Neural cell (in vitro differentiated cells): ENCODE measurements around the gene C10orf88. TPM values are rescaled to one million over a fixed set of nuclear protein-coding genes. Genes with fewer than 3 reads are reported as not detected.

ENCODE experiments used
- H2AFZ ChIP-seq: fragments of 200-600, 300-800 bp; sonication (generic), shearing (Covaris generic); 2 replicates; pipeline ENCODE4 v1.6.0; 2014; ENCODE audit warnings: low read depth, mild to moderate bottlenecking, antibody characterized with exemption, low read length, moderate library complexity
- H3F3A ChIP-seq: fragments of 200-600 bp; shearing (Covaris generic); 2 replicates; pipeline ENCODE4 v1.6.1; 2016; ENCODE audit warnings: mild to moderate bottlenecking, moderate library complexity, mixed read lengths, antibody characterized with exemption, low read length; ENCODE audit not compliant: insufficient read depth, poor library complexity, severe bottlenecking
- H3K27ac ChIP-seq: fragments of 200-600, 300-800 bp; sonication (generic), shearing (Covaris generic); 2 replicates; pipeline ENCODE4 v1.5.1; 2014; ENCODE audit warnings: mild to moderate bottlenecking, low read length, moderate library complexity
- H3K27me3 ChIP-seq: fragments of 300-800, 200-600 bp; sonication (generic), shearing (Covaris generic); 2 replicates; pipeline ENCODE4 v1.6.0; 2014; ENCODE audit warnings: mild to moderate bottlenecking, low read depth, low read length, moderate library complexity; ENCODE audit not compliant: insufficient read depth
- H3K36me3 ChIP-seq: fragments of 300-800, 200-600 bp; sonication (generic), shearing (Covaris generic); 2 replicates; pipeline ENCODE4 v1.5.1; 2014; ENCODE audit warnings: mild to moderate bottlenecking, antibody characterized with exemption, low read length, moderate library complexity; ENCODE audit not compliant: insufficient read depth
- H3K4me2 ChIP-seq: fragments of 300-800, 200-600 bp; sonication (generic), shearing (Covaris generic); 2 replicates; pipeline ENCODE4 v1.6.0; 2014; ENCODE audit warnings: mild to moderate bottlenecking, low read length
- H3K4me3 ChIP-seq: fragments of 300-800, 200-600 bp; sonication (generic), shearing (Covaris generic); 2 replicates; pipeline ENCODE4 v1.5.1; 2014; ENCODE audit warnings: mild to moderate bottlenecking, low read length, moderate library complexity
- H3K79me2 ChIP-seq: fragments of 200-600 bp; shearing (Covaris generic); replicated peaks from 2 replicates; pipeline ENCODE4 v1.6.0; 2014; ENCODE audit warnings: mild to moderate bottlenecking, low read length, moderate library complexity; ENCODE audit not compliant: insufficient read depth
- H3K9ac ChIP-seq: fragments of 300-800, 200-600 bp; sonication (generic), shearing (Covaris generic); 2 replicates; pipeline ENCODE4 v1.6.1; 2016; ENCODE audit warnings: mild to moderate bottlenecking, low read length, mixed read lengths
- H3K9me2 ChIP-seq: fragments of 200-600 bp; shearing (Covaris generic); 2 replicates; pipeline ENCODE4 v1.6.1; 2016; ENCODE audit warnings: mild to moderate bottlenecking, low read length, mixed read lengths; ENCODE audit not compliant: insufficient read depth
- H3K9me3 ChIP-seq: fragments of 200-600, 300-800 bp; sonication (generic), shearing (Covaris generic); 2 replicates; pipeline ENCODE4 v1.6.1; 2016; ENCODE audit warnings: mild to moderate bottlenecking, mixed run types, low read length, moderate library complexity, mixed read lengths
- H4K20me1 ChIP-seq: fragments of 200-600 bp; shearing (Covaris generic); 2 replicates; pipeline ENCODE4 v1.6.1; 2016; ENCODE audit warnings: mild to moderate bottlenecking, mixed run types; ENCODE audit not compliant: insufficient read depth
- EP300 ChIP-seq: fragments of 450-650 bp; conservative IDR thresholded peaks from 2 replicates; pipeline ENCODE4 v1.6.1; 2014; ENCODE audit warnings: antibody characterized with exemption, mild to moderate bottlenecking, moderate library complexity; ENCODE audit not compliant: poor library complexity, severe bottlenecking
- EZH2 ChIP-seq: fragments of 200-600, 300-800 bp; shearing (Covaris generic), sonication (generic); IDR thresholded peaks from 2 replicates; pipeline ENCODE4 v1.6.1; 2014; ENCODE audit warnings: antibody characterized with exemption, low read length, borderline replicate concordance, mild to moderate bottlenecking; ENCODE audit not compliant: insufficient read depth, poor library complexity, severe bottlenecking
- MXI1 ChIP-seq: fragments of 450-650 bp; conservative IDR thresholded peaks from 2 replicates; pipeline ENCODE4 v1.6.1; 2014; ENCODE audit warnings: antibody characterized with exemption, mild to moderate bottlenecking; ENCODE audit not compliant: poor library complexity, severe bottlenecking
- POLR2AphosphoS5 ChIP-seq: IDR thresholded peaks from 2 replicates; pipeline ENCODE4 v1.6.1; 2012
- SMC3 ChIP-seq: fragments of 450-650 bp; conservative IDR thresholded peaks from 2 replicates; pipeline ENCODE4 v1.6.1; 2014; ENCODE audit warnings: antibody characterized with exemption, mild to moderate bottlenecking, moderate library complexity; ENCODE audit not compliant: poor library complexity
- TAF1 ChIP-seq: IDR thresholded peaks from 2 replicates; pipeline ENCODE4 v1.6.1; 2012; ENCODE audit warnings: low read depth
- polyA plus RNA-seq: library from polyadenylated mRNA; depleted of rRNA; stranded (reverse); fragments of >200 nt; gene quantifications from 2 replicates; pipeline ENCODE4 v1.2.3, GENCODE V29; 2014
- TF ChIP-seq, protein P1 (sequence below): IDR thresholded peaks from 2 replicates; pipeline ENCODE4 v1.6.1; 2012; ENCODE audit warnings: borderline replicate concordance
- TF ChIP-seq, protein P2 (sequence below): fragments of 450-650 bp; IDR thresholded peaks from 2 replicates; pipeline ENCODE4 v1.5.1; 2014; ENCODE audit warnings: antibody characterized with exemption, mild to moderate bottlenecking, moderate library complexity; ENCODE audit not compliant: poor library complexity, severe bottlenecking

Gene C10orf88
- polyA plus RNA-seq, 1 donor from 2014 or later, result 25.8 TPM

DNA sequence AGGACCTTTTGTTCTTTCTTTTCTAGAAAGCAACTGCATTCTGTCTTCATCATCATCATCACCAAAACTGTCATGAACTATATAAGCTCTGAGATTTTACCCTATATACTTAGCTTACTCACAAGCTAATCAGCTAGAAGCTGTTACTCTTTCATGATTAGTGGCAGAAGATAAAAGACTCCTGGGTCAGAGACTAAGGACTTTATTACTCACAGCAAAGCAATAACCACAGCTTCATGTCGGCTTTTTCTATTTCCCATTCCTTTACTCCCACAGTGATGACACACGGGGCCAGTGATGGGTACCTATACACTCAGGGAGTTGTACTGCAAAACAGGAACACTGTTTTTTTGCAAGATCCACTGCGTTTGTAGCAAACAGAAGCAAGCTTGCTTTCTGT is 8.4 kb upstream of the C10orf88 start:
- Histone ChIP-seq H3K27me3 (no peaks in the 10 kb centered on the region), H3K36me3 (no peaks in the 10 kb centered on the region), H3K79me2 (no peaks in the 10 kb centered on the region), H3K4me3 (no peak overlapping the region), H2AFZ (no peak overlapping the region), H3K27ac (no peak overlapping the region), H3K9me2 (no peaks in the 10 kb centered on the region), H4K20me1 (no peaks in the 10 kb centered on the region), H3K4me2 (no peak overlapping the region), H3F3A (no peaks in the 10 kb centered on the region), H3K9me3 (no peaks in the 10 kb centered on the region), H3K9ac (no peak overlapping the region)
- TF ChIP-seq TAF1, result no peak
- TF ChIP-seq EZH2, result no peak

DNA sequence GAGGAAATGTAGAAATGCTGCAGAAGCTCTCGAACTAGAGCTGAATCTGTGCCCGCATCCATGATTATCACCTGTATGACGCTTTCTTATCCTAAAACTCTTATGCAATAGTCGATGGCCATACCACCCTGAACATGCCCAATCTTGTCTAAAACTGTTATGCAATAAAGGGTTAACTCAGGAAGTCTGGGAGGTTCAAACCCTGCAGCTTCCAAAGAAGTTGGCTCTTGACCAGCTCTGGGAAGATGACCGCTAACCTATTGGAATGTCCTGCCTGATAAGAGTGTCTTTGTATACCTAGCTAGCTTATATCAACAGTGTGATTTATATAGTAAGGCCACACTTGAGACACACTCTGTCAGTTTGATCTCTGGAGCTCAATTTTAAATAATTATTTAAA is 3.4 kb upstream of the C10orf88 start:
- no peaks in the 10 kb centered on the region for H3K9me2 ChIP-seq
- H3K4me2 ChIP-seq, result no peak overlapping the region
- H3K79me2 ChIP-seq, result no peaks in the 10 kb centered on the region
- H3K27me3 ChIP-seq, result no peaks in the 10 kb centered on the region
- no peak overlapping the region for H3K9ac ChIP-seq
- no peaks in the 10 kb centered on the region for H4K20me1 ChIP-seq
- H3K9me3 ChIP-seq, result peaks cover 6% of the 10 kb centered on the region
- no peak for TF ChIP-seq POLR2AphosphoS5
- TF ChIP-seq SMC3, result no peak
- no peak for TF ChIP-seq TAF1
- TF ChIP-seq, protein P1, sequence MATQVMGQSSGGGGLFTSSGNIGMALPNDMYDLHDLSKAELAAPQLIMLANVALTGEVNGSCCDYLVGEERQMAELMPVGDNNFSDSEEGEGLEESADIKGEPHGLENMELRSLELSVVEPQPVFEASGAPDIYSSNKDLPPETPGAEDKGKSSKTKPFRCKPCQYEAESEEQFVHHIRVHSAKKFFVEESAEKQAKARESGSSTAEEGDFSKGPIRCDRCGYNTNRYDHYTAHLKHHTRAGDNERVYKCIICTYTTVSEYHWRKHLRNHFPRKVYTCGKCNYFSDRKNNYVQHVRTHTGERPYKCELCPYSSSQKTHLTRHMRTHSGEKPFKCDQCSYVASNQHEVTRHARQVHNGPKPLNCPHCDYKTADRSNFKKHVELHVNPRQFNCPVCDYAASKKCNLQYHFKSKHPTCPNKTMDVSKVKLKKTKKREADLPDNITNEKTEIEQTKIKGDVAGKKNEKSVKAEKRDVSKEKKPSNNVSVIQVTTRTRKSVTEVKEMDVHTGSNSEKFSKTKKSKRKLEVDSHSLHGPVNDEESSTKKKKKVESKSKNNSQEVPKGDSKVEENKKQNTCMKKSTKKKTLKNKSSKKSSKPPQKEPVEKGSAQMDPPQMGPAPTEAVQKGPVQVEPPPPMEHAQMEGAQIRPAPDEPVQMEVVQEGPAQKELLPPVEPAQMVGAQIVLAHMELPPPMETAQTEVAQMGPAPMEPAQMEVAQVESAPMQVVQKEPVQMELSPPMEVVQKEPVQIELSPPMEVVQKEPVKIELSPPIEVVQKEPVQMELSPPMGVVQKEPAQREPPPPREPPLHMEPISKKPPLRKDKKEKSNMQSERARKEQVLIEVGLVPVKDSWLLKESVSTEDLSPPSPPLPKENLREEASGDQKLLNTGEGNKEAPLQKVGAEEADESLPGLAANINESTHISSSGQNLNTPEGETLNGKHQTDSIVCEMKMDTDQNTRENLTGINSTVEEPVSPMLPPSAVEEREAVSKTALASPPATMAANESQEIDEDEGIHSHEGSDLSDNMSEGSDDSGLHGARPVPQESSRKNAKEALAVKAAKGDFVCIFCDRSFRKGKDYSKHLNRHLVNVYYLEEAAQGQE, result no peak
- no peak for TF ChIP-seq EZH2
- no peak for TF ChIP-seq MXI1
- TF ChIP-seq EP300, result no peak
- TF ChIP-seq, protein P2, sequence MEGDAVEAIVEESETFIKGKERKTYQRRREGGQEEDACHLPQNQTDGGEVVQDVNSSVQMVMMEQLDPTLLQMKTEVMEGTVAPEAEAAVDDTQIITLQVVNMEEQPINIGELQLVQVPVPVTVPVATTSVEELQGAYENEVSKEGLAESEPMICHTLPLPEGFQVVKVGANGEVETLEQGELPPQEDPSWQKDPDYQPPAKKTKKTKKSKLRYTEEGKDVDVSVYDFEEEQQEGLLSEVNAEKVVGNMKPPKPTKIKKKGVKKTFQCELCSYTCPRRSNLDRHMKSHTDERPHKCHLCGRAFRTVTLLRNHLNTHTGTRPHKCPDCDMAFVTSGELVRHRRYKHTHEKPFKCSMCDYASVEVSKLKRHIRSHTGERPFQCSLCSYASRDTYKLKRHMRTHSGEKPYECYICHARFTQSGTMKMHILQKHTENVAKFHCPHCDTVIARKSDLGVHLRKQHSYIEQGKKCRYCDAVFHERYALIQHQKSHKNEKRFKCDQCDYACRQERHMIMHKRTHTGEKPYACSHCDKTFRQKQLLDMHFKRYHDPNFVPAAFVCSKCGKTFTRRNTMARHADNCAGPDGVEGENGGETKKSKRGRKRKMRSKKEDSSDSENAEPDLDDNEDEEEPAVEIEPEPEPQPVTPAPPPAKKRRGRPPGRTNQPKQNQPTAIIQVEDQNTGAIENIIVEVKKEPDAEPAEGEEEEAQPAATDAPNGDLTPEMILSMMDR, result no peak
- no peaks in the 10 kb centered on the region for H3K36me3 ChIP-seq
- H3F3A ChIP-seq, result no peaks in the 10 kb centered on the region
- H3K4me3 ChIP-seq, result no peak overlapping the region
- H3K27ac ChIP-seq, result no peak overlapping the region
- no peak overlapping the region for H2AFZ ChIP-seq

DNA sequence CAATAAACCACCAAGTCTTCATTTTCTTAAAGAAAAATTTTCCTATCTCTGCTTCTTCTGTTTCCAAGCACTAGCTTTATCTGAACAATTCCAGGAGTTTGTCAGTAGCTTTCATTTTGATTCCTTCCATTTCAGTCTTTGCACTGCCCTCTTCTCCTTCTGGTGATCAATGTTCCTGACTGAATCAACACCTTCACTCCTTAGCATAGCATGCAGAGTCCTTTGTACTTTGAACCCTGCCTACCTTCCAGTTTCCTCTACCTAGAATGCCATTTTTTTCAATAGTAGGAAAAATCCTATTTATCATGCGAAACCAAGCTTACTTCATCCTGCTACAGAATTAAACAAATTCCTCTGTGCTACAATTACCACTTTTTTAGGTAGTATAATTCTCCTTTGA is 1.9 kb upstream of the C10orf88 start:
- no peaks in the 10 kb centered on the region for H3K27me3 ChIP-seq
- H3K79me2 ChIP-seq, result peaks cover 4% of the 10 kb centered on the region
- H2AFZ ChIP-seq, result no peak overlapping the region
- H3F3A ChIP-seq, result no peaks in the 10 kb centered on the region
- no peaks in the 10 kb centered on the region for H4K20me1 ChIP-seq
- TF ChIP-seq SMC3 (no peak), TAF1 (no peak), EZH2 (no peak), MXI1 (no peak), POLR2AphosphoS5 (no peak)
- no peaks in the 10 kb centered on the region for H3K9me2 ChIP-seq
- no peak overlapping the region for H3K4me3 ChIP-seq
- H3K36me3 ChIP-seq, result no peaks in the 10 kb centered on the region
- H3K27ac ChIP-seq, result no peak overlapping the region
- H3K9ac ChIP-seq, result no peak overlapping the region
- no peak overlapping the region for H3K4me2 ChIP-seq
- H3K9me3 ChIP-seq, result peaks cover 6% of the 10 kb centered on the region
